IPS-15b (cell line): ENCODE measurements around the gene S100A2.
"Not testable (repeated sequence)": the region's sequence is repeated elsewhere in the genome, so short reads cannot be mapped to it uniquely, and the experiment has no call there.

Experiments
- H3K27me3 ChIP-seq: one replicate; pipeline ENCODE4 v1.6.1; 2013; ENCODE audit warnings: low read length; ENCODE audit not compliant: control insufficient read depth, insufficient read depth
- H3K36me3 ChIP-seq: one replicate; pipeline ENCODE4 v1.6.1; 2013; ENCODE audit warnings: low read length; ENCODE audit not compliant: control insufficient read depth, insufficient read depth
- H3K4me1 ChIP-seq: one replicate; pipeline ENCODE4 v1.6.1; 2013; ENCODE audit warnings: mild to moderate bottlenecking, low read length; ENCODE audit not compliant: control insufficient read depth, insufficient read depth
- H3K4me3 ChIP-seq: one replicate; pipeline ENCODE4 v1.5.1; 2013; ENCODE audit warnings: low read depth, low read length
- H3K9ac ChIP-seq: one replicate; pipeline ENCODE4 v1.6.1; 2013; ENCODE audit warnings: low read depth, mild to moderate bottlenecking, low read length
- H3K9me3 ChIP-seq: one replicate; pipeline ENCODE4 v1.6.1; 2013; ENCODE audit warnings: mild to moderate bottlenecking, low read length; ENCODE audit not compliant: control insufficient read depth, insufficient read depth

The S100A2 gene

DNA sequence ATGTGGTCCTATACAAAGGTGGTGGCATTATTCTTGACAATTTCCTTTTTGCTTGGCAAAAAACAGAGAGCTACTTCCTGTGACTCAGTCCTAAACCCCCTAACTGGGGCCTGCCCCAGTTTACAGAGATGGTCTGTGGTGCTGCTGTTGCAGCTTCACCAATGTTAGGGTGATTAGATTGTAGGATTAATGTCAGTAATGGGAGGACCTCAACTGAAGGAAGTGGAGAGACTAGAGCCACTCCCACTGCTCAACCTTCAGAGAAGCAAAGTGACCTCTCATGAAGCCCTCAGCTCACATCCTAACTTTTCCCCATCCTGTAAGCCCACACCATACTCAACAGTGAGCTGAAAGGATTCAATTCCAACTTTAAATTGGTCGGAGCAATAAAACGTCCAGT lies 33.5 kb downstream of the S100A2 start:
- peaks cover 30% of the 10 kb centered on the region for H3K27me3 ChIP-seq
- H3K4me1 ChIP-seq: peaks cover 16% of the 10 kb centered on the region
- peaks cover 2% of the 10 kb centered on the region for H3K36me3 ChIP-seq
- H3K4me3 ChIP-seq: no peak overlapping the region
- no peak overlapping the region for H3K9ac ChIP-seq
- no peaks in the 10 kb centered on the region for H3K9me3 ChIP-seq

DNA sequence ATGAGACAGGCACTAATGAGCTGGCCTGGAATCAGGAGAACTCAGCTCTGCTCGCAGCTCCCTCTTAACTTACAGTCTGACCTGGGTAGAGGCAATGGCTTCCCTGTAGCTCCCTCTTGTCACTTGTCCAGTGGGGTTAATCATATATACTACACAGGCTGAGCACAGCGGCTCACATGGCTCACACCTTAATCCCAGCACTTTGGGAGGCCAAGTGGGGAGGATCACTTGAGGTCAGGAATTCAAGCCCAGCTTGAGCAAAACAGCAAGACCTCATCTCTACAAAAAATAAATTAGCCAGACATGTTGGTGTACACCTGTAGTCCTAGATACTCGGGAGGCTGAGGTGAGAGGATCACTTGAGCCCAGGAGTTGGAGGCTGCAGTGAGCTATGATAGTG lies 34.0 kb downstream of the S100A2 start:
- H3K9ac ChIP-seq: no peak overlapping the region

DNA sequence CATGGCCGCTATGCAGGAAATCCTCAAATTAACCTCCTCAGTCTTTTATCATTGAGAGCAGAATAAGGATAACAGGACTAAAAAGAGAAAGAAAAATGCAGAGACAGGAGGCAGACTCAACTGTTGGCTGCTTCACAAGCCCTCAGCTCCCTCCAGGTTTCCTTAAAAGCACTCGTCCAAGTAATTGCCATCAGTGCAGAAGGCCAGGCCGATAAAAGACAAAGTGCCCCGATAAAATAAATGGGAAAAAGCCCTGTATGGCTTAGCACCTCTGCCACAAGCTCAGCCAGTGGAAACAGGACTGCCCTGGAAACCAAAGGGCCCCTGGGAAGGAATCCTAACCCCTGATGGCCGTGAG lies 38.0 kb downstream of the S100A2 start:
- Histone ChIP-seq H3K4me1 (peaks cover 9% of the 10 kb centered on the region), H3K4me3 (no peak overlapping the region), H3K9me3 (no peaks in the 10 kb centered on the region), H3K9ac (no peak overlapping the region), H3K36me3 (no peaks in the 10 kb centered on the region), H3K27me3 (no peaks in the 10 kb centered on the region)

More for the DNA sequence above, 34.0 kb downstream of the S100A2 start:
- peaks cover 2% of the 10 kb centered on the region for H3K36me3 ChIP-seq
- H3K9me3 ChIP-seq: no peaks in the 10 kb centered on the region
- H3K4me3 ChIP-seq: no peak overlapping the region
- peaks cover 24% of the 10 kb centered on the region for H3K27me3 ChIP-seq
- peaks cover 18% of the 10 kb centered on the region for H3K4me1 ChIP-seq

DNA sequence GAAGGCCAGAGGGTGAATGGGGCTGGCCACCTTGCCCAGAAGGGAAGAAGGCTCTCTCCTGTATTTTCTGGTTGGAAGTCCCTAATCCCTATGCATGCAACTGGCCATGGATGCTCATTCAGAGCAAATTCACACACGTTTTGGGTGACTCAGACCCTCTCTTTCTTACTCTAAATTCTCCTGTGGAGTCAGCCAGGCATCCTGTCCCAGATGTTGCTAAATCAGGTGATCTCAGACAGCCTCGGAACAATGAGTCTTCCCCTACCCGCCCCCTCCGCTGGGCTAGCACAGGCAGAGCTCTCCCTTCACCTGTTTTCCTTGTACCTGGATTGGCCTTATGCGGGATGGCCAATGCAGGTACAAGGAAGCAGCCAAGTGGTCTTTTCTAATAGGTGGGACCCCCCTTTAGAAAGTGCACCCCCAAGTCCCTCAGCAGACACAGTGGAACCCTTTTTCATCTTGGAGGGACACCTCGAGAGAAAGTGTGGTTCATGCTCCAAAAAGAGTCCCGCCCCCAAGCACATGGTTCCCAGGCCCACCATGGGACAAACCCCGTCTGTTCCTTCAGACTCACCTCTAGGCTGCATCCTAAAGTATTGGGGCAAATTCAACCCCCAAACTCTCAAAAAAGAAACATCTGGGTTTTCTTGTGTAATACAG lies 38.5 kb downstream of the S100A2 start:
- Histone ChIP-seq H3K9ac (no peak overlapping the region), H3K27me3 (no peaks in the 10 kb centered on the region), H3K4me3 (no peak overlapping the region)

DNA sequence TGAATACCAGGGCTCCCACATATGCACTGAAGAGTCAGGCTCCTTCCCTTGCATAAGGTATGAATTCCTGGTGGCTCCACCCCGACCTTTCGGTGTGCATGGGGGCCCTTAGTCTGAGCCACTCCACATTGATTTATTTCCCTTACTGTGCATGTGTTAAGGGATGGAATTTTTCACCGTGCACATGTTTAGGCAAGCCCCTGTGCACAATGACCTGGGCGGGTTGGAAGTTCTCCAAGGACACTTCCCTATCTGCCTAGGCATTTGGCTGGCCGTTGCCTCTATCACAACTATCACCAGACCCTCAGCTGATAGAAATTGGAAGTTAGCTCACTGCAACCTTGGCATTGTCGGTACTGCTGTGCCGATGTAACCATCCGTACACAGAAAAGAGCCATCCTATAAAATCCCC lies 39.5 kb downstream of the S100A2 start:
- Histone ChIP-seq H3K9me3 (no peaks in the 10 kb centered on the region), H3K4me1 (peaks cover 2% of the 10 kb centered on the region), H3K9ac (no peak overlapping the region), H3K36me3 (no peaks in the 10 kb centered on the region), H3K27me3 (no peaks in the 10 kb centered on the region), H3K4me3 (no peak overlapping the region)

More for the DNA sequence above, 38.5 kb downstream of the S100A2 start:
- H3K4me1 ChIP-seq: peaks cover 4% of the 10 kb centered on the region
- H3K36me3 ChIP-seq: no peaks in the 10 kb centered on the region
- no peaks in the 10 kb centered on the region for H3K9me3 ChIP-seq

DNA sequence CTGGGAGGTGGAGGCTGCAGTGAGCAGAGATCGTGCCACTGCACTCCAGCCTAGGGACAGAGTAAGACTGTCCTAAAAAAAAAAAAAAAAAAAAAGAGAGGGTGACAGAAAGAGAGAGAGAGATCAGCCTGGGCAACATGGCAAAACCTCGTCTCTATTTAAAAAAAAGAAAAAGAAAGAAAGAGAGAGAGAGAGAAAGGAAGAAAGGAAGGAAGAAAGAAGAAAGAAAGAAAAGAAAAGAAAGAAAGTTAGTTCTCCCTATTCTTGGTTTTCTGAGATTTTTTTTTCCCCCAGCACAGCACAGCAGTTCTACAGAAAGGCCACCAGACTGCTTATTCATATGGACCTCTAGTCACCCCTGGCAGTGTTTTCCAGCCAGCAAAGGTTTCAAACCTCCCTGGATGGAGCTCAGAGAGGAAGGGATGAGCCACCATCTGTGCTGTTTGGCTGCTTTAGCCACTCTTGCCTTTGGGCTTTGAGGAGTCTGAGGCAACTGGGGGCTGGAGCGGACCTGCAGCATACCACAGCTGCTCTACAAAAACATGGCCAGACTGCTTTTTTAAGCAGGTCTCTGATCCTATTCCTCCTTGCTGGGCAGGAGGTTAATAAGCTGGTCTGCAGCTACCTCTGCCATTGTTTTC lies 40.4 kb downstream of the S100A2 start:
- Histone ChIP-seq H3K9me3 (no peaks in the 10 kb centered on the region), H3K4me1 (peaks cover 6% of the 10 kb centered on the region)

DNA sequence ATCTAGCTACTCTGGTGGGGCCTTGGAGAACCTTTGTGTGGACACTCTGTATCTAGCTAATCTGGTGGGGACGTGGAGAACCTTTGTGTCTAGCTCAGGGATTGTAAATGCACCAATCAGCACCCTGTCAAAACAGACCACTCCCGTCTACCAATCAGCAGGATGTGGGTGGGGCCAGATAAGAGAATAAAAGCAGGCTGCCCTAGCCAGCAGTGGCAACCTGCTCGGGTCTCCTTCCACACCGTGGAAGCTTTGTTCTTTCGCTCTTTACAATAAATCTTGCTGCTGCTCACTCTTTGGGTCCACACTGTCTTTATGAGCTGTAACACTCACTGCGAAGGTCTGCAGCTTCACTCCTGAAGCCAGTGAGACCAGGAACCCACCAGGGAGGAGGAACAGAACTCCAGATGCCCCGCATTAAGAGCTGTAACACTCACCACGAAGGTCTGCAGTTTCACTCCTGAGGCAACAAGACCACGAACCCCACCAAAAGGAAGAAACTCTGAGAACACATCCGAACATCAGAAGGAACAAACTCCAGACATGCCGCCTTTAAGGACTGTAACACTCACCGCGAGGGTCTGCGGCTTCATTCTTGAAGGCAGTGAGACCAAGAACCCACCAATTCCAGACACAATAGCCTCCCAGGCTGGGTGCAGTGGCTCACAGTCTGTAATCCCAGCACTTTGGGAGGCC lies 43.1 kb downstream of the S100A2 start:
- H3K27me3 ChIP-seq: peaks cover 17% of the 10 kb centered on the region
- not testable (repeated sequence) for H3K9me3 ChIP-seq, H3K36me3 ChIP-seq, H3K4me1 ChIP-seq, H3K9ac ChIP-seq, H3K4me3 ChIP-seq

More for the DNA sequence above, 40.4 kb downstream of the S100A2 start:
- Histone ChIP-seq H3K9ac (no peak overlapping the region), H3K4me3 (no peak overlapping the region), H3K27me3 (peaks cover 6% of the 10 kb centered on the region), H3K36me3 (no peaks in the 10 kb centered on the region)

DNA sequence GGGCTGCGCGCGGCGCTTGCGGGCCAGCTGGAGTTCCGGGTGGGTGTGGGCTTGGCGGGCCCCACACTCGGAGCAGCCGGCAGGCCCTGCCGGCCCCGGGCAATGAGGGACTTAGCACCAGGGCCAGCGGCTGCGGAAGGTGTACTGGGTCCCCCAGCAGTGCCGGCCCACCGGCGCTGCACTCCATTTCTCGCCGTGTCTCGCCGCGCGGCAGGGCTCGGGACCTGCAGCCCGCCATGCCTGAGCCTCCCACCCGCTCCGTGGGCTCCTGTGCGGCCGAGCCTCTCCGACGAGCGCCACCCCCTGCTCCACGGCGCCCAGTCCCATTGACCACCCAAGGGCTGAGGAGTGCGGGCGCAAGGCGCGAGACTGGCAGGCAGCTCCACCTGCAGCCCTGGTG lies 43.8 kb downstream of the S100A2 start:
- H3K9ac ChIP-seq, H3K9me3 ChIP-seq, H3K4me1 ChIP-seq, H3K4me3 ChIP-seq, H3K36me3 ChIP-seq: not testable (repeated sequence)
- H3K27me3 ChIP-seq: peaks cover 17% of the 10 kb centered on the region

DNA sequence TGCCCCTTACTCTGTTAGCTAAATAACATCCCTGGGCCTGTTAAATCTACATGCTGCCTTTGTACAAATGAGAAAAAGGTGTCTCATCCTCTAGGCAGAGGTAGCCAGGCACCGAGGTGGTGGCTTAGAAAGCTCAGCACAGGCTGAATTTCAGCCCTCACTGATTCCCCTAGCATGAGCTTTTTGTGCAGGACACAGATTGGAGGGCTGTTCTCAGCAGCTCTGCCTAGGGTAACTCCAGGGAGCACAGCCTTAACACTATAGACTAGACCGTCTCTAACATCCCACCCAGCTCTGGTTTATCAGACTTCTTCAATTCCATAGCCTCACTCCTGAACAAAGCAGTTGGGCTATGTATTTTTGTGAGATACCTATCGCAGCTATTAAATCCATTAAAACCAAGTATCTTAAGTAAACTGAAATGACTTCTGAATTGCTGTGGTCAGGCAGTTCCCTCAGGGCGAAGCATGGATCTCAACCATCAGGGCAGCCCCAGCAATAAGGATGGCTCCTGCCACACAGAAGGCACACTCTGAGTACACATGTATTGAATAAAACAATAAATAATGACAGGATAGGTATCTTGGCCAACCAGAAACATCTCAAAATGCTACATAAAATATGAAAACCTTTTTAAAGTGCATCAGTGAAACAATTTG lies 44.7 kb downstream of the S100A2 start:
- H3K9me3 ChIP-seq: no peaks in the 10 kb centered on the region
- no peaks in the 10 kb centered on the region for H3K36me3 ChIP-seq
- peaks cover 3% of the 10 kb centered on the region for H3K4me1 ChIP-seq
- peaks cover 25% of the 10 kb centered on the region for H3K27me3 ChIP-seq
- no peak overlapping the region for H3K4me3 ChIP-seq
- no peak overlapping the region for H3K9ac ChIP-seq

DNA sequence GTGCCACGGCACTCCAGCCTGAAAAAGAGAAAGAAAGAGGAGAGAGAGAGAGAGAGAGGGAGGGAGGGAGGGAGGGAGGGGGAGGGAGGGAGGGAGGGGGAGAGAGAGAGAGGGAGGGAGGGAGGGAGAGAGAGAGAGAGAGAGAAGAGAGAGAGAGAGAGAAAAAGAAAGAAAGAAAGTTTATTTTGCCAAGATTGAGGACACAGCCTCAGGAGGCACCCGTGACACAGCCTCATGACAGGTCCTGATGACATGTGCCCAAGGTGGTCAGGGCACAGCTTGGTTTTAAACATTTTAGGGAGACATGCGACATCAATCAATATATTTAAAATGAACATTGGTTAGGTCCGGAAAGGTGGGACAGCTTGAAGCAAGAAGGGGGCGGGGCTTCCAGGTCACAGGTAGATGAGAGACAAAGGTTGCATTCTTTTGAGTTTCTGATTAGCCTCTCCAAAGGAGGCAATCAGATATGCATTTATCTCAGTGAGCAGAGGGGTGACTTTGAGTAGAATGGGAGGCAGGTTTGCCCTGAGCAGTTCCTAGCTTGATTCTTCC lies 45.4 kb downstream of the S100A2 start:
- H3K9ac ChIP-seq, H3K36me3 ChIP-seq, H3K4me1 ChIP-seq, H3K4me3 ChIP-seq, H3K9me3 ChIP-seq: not testable (repeated sequence)
- peaks cover 33% of the 10 kb centered on the region for H3K27me3 ChIP-seq

DNA sequence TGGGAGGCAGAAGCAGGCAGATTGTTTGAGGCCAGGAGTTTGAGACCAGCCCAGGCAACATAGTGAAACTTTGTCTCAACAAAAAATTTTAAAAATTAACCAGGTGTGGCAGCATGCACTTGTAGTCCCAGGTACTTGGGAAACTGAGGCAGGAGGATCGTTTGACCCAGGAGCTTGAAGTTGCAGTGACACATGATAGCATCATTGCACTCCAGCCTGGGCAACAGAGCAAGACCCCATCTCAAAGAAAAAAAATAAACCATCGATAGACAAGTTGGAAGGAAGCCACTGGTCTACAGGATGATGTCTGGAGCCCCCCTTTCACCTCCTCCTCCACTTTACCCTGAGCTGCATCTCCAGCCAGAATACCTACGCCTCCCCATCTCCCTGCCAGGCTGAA lies 46.4 kb downstream of the S100A2 start:
- H3K4me1 ChIP-seq: peaks cover 3% of the 10 kb centered on the region
- H3K27me3 ChIP-seq: peaks cover 33% of the 10 kb centered on the region
- H3K9me3 ChIP-seq: no peaks in the 10 kb centered on the region
- H3K9ac ChIP-seq: no peak overlapping the region
- H3K36me3 ChIP-seq: no peaks in the 10 kb centered on the region
- H3K4me3 ChIP-seq: no peak overlapping the region
